GM23338 (cell line): ENCODE results near the gene FAM185A.

Source experiments
- CREB1 ChIP-seq: fragments of 250-450 bp; sonication (Bioruptor Pico); IDR thresholded peaks from 2 replicates; pipeline ENCODE4 v1.5.0; 2020; ENCODE audit warnings: low read depth, mild to moderate bottlenecking, moderate library complexity
- ETS1 ChIP-seq: IDR thresholded peaks from 2 replicates; pipeline ENCODE4 v1.6.1; 2016; ENCODE audit warnings: antibody characterized with exemption
- EZH2 ChIP-seq: fragments of 200-600 bp; sonication (generic); IDR thresholded peaks from one replicate; pipeline ENCODE4 v1.8.0; 2017; ENCODE audit warnings: antibody characterized with exemption, mild to moderate bottlenecking, low read depth; ENCODE audit not compliant: unreplicated experiment
- EZH2phosphoT487 ChIP-seq: fragments of 200-600 bp; sonication (generic); IDR thresholded peaks from one replicate; pipeline ENCODE4 v1.8.1; 2018; ENCODE audit warnings: antibody characterized with exemption; ENCODE audit not compliant: unreplicated experiment
- JUNB ChIP-seq: IDR thresholded peaks from one replicate; pipeline ENCODE4 v1.6.1; 2016; ENCODE audit warnings: antibody characterized with exemption; ENCODE audit not compliant: unreplicated experiment
- POLR2AphosphoS5 ChIP-seq: IDR thresholded peaks from 2 replicates; pipeline ENCODE4 v1.6.1; 2016; ENCODE audit warnings: antibody characterized with exemption, low read depth
- REST ChIP-seq: IDR thresholded peaks from one replicate; pipeline ENCODE4 v1.6.1; 2018; ENCODE audit warnings: antibody characterized with exemption; ENCODE audit not compliant: unreplicated experiment
- TF ChIP-seq, protein P1 (sequence below), 2 experiments: fragments of 200-600 bp in 1 of 2; sonication (generic) in 1 of 2; conservative IDR thresholded peaks; 2 replicates each; pipeline versions ENCODE4 v1.5.1 to v1.6.1; 2016 to 2017; ENCODE audit warnings: antibody characterized with exemption in 2 of 2, low read depth in 2 of 2, mild to moderate bottlenecking in 2 of 2, moderate library complexity in 1 of 2

- TF ChIP-seq CREB1 (CRISPR knock-in tag) (no peak), JUNB (no peak), POLR2AphosphoS5 (no peak), EZH2phosphoT487 (no peak), ETS1 (no peak), REST (no peak), EZH2 (no peak)
- TF ChIP-seq, protein P1, sequence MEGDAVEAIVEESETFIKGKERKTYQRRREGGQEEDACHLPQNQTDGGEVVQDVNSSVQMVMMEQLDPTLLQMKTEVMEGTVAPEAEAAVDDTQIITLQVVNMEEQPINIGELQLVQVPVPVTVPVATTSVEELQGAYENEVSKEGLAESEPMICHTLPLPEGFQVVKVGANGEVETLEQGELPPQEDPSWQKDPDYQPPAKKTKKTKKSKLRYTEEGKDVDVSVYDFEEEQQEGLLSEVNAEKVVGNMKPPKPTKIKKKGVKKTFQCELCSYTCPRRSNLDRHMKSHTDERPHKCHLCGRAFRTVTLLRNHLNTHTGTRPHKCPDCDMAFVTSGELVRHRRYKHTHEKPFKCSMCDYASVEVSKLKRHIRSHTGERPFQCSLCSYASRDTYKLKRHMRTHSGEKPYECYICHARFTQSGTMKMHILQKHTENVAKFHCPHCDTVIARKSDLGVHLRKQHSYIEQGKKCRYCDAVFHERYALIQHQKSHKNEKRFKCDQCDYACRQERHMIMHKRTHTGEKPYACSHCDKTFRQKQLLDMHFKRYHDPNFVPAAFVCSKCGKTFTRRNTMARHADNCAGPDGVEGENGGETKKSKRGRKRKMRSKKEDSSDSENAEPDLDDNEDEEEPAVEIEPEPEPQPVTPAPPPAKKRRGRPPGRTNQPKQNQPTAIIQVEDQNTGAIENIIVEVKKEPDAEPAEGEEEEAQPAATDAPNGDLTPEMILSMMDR (conservative IDR thresholded peaks at IDR 0.05; ENCODE audit: low read depth in 2 of 2), result no peak
Measured at GRCh38 chr7:102834999-102835398, 86.2 kb downstream of the FAM185A start.
